ENCODE data around the gene IBA57.

- TF ChIP-seq, protein P1, sequence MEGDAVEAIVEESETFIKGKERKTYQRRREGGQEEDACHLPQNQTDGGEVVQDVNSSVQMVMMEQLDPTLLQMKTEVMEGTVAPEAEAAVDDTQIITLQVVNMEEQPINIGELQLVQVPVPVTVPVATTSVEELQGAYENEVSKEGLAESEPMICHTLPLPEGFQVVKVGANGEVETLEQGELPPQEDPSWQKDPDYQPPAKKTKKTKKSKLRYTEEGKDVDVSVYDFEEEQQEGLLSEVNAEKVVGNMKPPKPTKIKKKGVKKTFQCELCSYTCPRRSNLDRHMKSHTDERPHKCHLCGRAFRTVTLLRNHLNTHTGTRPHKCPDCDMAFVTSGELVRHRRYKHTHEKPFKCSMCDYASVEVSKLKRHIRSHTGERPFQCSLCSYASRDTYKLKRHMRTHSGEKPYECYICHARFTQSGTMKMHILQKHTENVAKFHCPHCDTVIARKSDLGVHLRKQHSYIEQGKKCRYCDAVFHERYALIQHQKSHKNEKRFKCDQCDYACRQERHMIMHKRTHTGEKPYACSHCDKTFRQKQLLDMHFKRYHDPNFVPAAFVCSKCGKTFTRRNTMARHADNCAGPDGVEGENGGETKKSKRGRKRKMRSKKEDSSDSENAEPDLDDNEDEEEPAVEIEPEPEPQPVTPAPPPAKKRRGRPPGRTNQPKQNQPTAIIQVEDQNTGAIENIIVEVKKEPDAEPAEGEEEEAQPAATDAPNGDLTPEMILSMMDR (optimal IDR thresholded peaks at IDR 0.05 in 1 of 3, IDR thresholded peaks at IDR 0.05 in 1 of 3, conservative IDR thresholded peaks at IDR 0.05 in 1 of 3; ENCODE audit: extremely low read depth in 1 of 3, insufficient read depth in 2 of 3, low read length in 3 of 3): no peak
- no peak for TF ChIP-seq EZH2 (IDR thresholded peaks at IDR 0.05; ENCODE audit: low read length)
Measured at GRCh38 chr1:228184152-228184551, 18.5 kb downstream of the IBA57 start.

Measured in keratinocyte (primary cell).